Left renal cortex interstitium (tissue), 4 donors: Measurements from ENCODE around the gene CDK11A. TPM values are rescaled to one million over a fixed set of nuclear protein-coding genes. Genes with fewer than 3 reads are reported as not detected.
"Not testable (repeated sequence)": the region's sequence is repeated elsewhere in the genome, so short reads cannot be mapped to it uniquely, and the experiment has no call there.

Experiments
- DNase-seq, 4 donors: peaks; one replicate each; pipeline ENCODE4 v3.0.0-alpha.2; 2013; ENCODE audit warnings: low read depth in 4 of 4, low spot score in 2 of 4, missing footprints in 1 of 4
- polyA plus RNA-seq, 4 donors: library from polyadenylated mRNA; unstranded; fragments of 120-200 nt; gene quantifications; one replicate each; pipeline ENCODE4 v1.2.1, GENCODE V29; 2013; ENCODE audit not compliant: insufficient read length in 4 of 4

CDK11A gene
- polyA plus RNA-seq, 4 donors, result 22.8 to 42.1 (median 32.4) TPM

- DNase-seq, result no peak
Measured at GRCh38 chr1:1755426-1755825, 31.3 kb upstream of the CDK11A start.

GRCh38 chr1:1754051-1754815, 30.1 kb upstream of the CDK11A start:
- no peak for DNase-seq

DNA sequence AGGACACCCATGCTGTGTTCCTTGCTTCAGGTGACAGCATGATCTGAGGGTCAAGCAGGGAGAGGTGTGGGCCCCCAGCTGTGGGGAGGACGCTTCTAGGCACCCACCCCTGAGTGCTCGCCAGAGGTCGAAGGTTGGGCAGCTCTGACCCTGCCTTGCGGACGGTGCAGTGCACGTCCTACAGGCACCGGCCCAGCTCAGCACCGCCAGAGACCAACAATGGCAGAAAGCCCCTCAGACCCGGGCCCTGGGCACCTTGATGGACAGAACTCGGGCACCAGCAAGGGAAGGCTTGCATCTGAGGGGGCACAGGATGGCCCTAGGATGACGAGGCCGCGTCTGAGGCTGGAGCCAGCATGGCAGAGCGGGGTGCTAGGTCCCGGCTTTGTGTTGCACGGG, 29.4 kb upstream of the CDK11A start:
- DNase-seq, result no peak

GRCh38 chr1:1752636-1753606, 28.8 kb upstream of the CDK11A start:
- no peak for DNase-seq

DNA sequence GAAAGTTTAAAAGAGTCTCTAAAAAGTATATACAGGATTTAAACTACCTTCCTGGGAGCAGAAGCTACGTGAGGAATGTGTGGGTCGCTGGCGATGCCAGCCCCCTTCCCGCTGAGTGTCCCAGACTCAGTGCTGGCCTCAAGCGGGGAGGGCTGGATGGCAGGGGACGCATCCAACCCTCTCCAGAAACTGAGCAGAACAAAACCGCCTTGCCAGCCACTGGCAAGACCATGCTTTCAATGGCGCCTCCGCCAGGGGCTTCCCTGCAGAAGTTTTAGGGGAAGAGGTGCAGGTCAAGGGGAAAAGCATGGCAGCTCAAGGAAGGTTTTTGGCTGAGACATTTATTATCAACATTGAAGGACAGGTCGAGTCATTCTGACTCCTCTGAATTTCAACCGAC, 28.0 kb upstream of the CDK11A start:
- DNase-seq, result no peak

GRCh38 chr1:1749941-1750340, 25.8 kb upstream of the CDK11A start:
- DNase-seq, result not testable (repeated sequence)

- DNase-seq, result no peak
Measured at GRCh38 chr1:1748686-1749321, 24.6 kb upstream of the CDK11A start.

DNA sequence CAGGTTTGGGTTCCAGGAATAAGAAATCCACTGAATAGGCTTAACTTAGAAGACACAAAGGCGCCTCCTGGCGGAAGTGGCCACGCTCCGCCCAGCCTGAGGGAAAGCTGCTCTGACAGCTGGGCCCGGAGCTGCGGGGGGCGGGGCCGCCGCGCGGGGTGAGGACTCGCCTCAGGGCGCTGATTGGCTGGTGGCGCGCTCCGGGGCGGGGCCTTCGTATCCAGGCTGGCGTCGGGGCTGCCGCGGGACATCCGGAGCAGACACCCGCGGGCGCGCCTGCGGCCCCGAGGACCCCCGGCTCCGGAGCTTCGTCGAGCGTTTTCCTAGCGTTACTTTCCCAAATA, 22.4 kb upstream of the CDK11A start:
- not testable (repeated sequence) for DNase-seq

DNA sequence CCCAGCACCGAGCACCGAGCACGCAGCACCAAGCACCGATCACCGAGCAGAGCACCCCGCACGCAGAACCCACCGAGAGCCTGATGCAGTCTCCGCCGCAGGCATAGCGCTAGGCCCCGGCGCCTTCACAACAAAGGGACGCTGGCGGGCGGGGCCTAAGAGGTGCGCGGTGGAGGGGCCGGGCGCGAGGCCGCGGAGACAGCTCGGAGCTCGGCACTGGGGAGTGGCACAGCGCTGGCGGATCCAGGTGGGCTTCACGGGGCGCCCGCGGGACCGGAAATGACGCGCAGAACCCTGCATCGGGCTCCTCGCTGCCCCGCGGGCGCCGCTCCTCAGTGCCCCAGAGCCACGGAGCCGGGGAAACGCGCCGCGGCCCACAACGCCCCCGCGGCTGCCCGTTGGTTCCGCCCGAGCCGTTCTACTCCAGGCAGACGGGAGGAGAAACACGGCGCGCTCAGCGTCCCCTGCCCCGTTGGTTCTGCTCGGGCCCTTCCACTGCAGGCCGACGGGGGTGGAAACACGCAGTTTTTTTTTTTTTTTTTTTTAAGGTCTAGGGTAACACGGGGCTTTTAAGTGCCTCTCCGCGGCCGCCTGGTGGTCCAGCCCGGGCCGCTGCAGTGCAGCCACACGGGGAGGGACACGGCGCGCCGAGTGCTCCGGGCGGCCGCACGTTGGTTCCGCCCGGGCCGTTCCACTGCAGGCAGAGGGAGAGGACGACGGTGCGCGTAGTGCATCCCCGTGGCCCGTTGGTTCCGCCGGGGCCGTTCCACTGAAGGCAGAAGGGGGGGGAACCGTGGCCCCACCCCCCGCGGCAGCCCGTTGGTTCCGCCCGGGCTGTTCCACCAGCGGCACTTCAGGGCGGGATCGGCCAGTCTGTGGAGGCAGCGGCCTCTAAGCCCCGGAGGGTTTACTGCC, 21.8 kb upstream of the CDK11A start:
- peak in 3 of 4 donors; percentile 13 to 72 (median 52) for DNase-seq

DNA sequence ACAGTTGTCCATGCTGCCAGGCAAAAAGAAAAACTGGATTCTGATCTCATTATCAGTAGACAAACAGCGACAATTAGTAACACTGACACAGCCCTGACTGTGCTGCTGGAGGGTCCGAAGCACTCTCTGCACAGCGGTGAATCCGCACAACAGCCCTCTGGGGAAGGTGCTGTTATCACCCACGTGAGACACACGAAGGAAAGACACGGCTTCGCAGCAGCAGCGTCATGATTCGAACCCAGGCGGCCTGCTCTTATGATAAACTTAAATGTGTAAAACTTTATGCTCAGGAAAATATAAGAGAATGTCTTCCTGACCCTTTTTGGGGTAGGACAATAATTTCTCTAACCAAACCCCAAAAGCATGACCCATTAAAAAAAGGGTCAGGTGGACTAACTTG, 18.4 kb upstream of the CDK11A start:
- not testable (repeated sequence) for DNase-seq

DNA sequence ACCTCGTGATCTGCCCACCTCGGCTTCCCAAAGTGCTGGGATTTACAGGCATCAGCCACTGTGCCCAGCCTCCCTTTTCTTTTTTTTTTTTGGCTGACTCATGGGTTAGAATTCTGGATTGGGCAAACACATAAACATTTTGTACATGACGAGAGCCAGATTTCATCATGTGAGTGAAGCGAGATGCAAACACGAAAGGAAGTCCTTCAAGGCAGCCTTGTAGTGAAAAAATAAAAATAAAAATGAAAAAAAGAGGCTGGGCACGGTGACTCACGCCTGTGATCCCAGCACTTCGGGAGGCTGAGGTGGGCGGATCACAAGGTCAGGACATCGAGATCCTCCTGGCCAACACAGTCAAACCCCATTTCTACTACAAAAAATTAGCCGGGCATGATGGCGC, 16.9 kb upstream of the CDK11A start:
- not testable (repeated sequence) for DNase-seq

DNA sequence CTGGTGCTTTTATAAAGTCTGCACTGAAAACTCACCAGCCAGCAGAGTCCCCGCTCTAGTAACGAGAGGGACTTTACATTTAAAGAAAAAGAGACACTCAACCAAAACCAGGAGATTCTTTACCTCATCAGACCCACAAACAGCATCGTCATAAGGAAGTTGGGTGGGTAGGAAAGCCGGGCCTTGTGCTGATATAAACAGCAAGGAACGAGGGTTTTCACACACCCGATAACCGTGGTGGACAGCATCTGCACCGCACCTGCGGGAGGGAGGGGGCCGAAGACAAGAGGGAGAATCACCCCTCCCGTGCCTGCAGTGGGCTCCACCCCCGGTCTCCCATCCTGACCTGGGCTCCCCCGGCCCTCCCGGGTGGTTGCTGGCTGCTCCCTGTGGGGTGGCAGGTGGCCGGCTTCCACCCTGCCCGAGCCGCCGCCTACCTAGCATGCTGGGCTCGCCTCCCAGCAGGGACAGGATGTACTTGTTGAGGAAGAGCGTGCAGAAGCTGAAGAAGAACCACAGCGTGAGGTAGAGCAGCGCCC, 14.7 kb upstream of the CDK11A start:
- not testable (repeated sequence) for DNase-seq

DNA sequence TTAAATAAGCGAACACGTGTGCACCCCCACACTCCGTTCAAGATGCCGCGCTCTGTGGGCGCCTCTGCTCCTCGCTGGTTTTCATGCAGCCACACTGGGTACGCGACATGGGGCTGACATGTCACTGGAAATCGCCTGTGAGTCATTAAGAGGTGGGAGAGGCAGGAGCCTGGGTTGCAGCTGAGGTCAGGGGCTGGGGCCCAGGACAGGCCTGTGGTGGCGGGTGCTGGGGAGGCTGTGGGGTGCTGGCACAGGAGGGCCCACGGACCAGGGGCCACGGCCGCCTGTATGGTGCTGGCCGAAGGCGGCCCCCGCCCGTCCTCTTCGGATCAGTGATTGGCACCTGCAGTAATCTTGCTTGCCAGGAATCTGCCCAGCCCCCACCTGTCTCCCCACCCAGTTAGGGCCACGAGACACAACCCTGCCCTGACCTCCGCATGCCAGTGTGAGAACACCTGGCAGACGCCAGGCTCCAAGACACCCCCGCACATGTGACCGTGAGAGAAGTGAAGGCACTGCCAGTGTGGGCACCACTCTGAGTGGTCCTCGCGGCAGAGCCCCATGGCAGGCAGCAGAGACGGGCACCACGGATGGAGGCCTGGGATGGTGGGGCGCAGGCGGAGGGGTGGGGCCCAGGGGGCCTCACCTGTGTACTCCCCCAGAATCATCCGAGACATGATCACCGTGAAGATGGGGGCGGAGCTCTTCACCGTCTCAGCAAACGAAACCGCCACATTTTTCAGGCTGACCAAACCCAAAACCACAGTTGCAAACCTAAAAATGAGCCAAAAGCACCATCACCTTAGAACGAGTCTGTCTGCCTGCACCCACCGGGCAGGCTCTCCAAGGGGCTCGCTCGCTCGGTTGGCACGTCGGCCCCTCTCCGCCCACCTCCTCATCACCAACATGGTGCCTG, 13.8 kb upstream of the CDK11A start:
- not testable (repeated sequence) for DNase-seq

DNA sequence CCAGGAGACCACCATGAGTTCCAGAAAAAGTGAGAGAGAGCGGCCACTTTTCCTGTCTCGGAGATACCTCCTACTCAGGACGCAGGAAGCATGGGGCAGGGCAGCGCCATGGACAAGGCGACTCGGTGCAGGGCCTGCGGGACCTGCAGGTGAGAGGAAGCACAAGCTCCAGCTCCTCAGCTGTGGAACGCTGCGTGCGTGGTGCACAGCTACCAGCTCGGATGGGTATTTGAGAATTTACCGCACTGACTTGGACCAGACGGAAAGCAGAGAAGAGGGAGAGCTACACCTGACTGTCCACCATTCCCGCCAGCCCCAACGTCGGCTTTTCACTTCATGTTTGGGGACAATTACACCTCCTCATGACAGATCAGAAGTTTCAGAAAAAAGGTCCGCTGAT, 8.2 kb upstream of the CDK11A start:
- no peak for DNase-seq

- no peak for DNase-seq
Measured at GRCh38 chr1:1730870-1731269, 6.7 kb upstream of the CDK11A start.

DNA sequence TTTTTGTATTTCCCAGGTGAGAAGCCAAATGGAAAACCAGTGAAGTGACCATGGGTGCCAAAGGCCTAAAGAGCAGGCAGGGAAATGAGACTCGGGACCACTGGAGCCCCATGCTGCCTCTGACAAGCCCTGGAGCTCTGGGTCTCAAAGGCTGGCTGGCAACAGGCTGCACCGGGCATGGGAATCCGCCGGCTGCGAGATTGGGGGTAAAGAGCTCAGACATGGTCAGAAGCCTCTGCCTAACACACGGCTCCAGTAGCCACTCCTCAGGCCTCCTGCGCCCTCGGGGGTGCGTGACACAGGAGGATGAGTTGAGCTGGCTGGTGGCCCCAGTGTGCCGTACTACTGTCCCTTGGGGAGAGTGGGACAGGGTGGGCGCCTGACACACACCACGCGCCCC, 6.1 kb upstream of the CDK11A start:
- DNase-seq, result not testable (repeated sequence)

GRCh38 chr1:1729116-1729816, 5.1 kb upstream of the CDK11A start:
- DNase-seq, result not testable (repeated sequence)
